Right ventricle myocardium superior (tissue), 1 donor: Measurements from ENCODE around the gene SLC50A1. TPM values are rescaled to one million over a fixed set of nuclear protein-coding genes. Genes with fewer than 3 reads are reported as not detected.
"Not testable (repeated sequence)": the region's sequence is repeated elsewhere in the genome, so short reads cannot be mapped to it uniquely, and the experiment has no call there.

ENCODE experiments used
- ATAC-seq: fragments of 200-7000 bp; cut with Tn5 transposase; one replicate; pipeline ENCODE4 v1.9.1; 2020; ENCODE audit warnings: mild to moderate bottlenecking; ENCODE audit not compliant: poor library complexity
- DNase-seq: peaks from one replicate; pipeline ENCODE4 v3.0.0-alpha.2; 2020
- intact Hi-C: fragments of 100-400 bp; cut with DNase I; formaldehyde crosslinking; loops from one replicate; pipeline ENCODE4 v1.11.2; 2022
- total RNA-seq: library from RNA; stranded (reverse); fragmentation: NEBNext Ultra II Directional; extraction: Animal tissue kit (Norgen Biotek cat#: 25700); gene quantifications from one replicate; pipeline ENCODE4 v1.2.1, GENCODE V29; 2021
- donor health status: DM: no; HTN: yes; CAD: no; lungs with severe emphysema.

The SLC50A1 gene
- total RNA-seq, 1 donor from 2014 or later: 7.1 TPM

DNA sequence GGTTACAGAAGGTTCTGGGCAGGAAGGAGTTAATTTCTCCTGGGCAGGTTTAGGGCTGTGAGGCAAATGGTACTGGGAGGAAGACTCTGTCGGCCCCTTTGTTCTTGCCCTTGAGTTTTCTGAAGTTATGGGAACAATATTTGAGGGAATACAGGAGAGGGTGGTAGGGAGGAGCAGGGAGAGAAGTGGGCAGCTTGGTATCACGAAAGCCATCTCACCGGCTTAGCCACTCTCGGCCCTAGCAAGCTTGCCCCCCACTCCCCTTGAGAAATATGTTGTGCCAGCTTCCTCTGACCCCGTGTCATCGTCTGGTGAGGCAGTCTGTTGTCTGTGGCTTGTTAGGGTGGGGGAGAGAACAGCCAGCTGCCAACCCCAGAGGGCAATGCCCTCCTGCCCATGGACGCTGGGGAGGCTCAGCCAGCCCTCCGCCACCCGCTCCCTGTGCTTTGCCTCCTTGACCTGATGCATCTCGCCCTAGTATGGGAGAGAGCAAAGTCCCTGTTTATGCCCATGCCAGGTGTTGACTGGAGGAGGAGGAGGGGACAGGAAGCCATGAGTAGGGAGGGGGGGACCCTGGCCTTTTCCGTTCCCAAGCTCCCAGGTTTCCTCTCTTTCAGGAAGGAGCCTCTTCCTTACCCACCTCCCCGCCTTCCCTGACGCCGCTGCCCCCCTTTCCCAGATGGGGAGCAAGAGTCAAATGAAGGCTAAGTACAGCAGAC lies 6.7 kb upstream of the SLC50A1 start:
- peak; percentile 9 for ATAC-seq
- intact Hi-C loops: loop anchor here (5.0 kb wide), 2 partner anchors 37 to 38 kb away; no protein-coding TSS in a partner anchor
- DNase-seq: peak; percentile 55

GRCh38 chr1:155130272-155131006 lies 5.2 kb upstream of the SLC50A1 start:
- ATAC-seq (no peak), DNase-seq (no peak)
- intact Hi-C loops: no loop called here

GRCh38 chr1:155131285-155131684 lies 4.4 kb upstream of the SLC50A1 start:
- ATAC-seq: peak; percentile 1
- intact Hi-C loops: no loop called here

DNA sequence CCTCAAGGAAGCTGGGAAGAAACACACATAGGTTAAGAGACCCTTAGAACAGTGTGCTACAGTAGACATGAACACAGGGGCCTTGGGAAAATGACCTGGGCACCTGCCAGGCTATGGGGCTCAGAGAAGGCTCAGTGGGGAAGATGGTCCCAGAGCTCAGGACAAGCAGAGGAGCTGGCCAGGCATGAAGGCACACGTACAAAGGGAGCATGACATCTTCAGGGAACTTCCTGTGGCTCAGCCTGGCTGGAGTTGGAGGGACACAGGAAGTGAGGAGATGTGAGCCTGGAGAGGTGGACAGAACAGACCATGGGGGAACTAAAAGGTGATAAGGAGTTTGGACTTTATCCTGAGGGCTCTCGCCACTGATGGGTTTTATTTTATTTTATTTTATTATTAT lies 3.8 kb upstream of the SLC50A1 start:
- intact Hi-C loops: no loop called here
- ATAC-seq (no peak), DNase-seq (no peak)

More at GRCh38 chr1:155131285-155131684, 4.4 kb upstream of the SLC50A1 start:
- DNase-seq: peak; percentile 74

- intact Hi-C loops: no loop called here
- ATAC-seq (no peak), DNase-seq (no peak)
These were observed 1.8 kb upstream of the SLC50A1 start for GRCh38 chr1:155133799-155134281.

GRCh38 chr1:155134322-155134721 lies 1.3 kb upstream of the SLC50A1 start:
- ATAC-seq (no peak), DNase-seq (no peak)
- intact Hi-C loops: no loop called here

GRCh38 chr1:155134880-155135414 lies 705 bp upstream of the SLC50A1 start:
- DNase-seq (peak; percentile 88), ATAC-seq (peak; percentile 55)
- intact Hi-C loops: no loop called here

GRCh38 chr1:155136748-155137147 lies 1.1 kb downstream of the SLC50A1 start:
- intact Hi-C loops: no loop called here
- ATAC-seq: no peak
- no peak for DNase-seq

GRCh38 chr1:155137154-155137949 lies 1.7 kb downstream of the SLC50A1 start:
- no peak for ATAC-seq
- intact Hi-C loops: no loop called here
- no peak for DNase-seq

- ATAC-seq (peak; percentile 77), DNase-seq (peak; percentile 95)
- intact Hi-C loops: no loop called here
These were observed 4.4 kb downstream of the SLC50A1 start, which contains the start of gene DPM3 for GRCh38 chr1:155139895-155140629. TSS of gene DPM3 (minus strand) at chr1:155140531. CDS start at chr1:155140240, 291 bp downstream.

DNA sequence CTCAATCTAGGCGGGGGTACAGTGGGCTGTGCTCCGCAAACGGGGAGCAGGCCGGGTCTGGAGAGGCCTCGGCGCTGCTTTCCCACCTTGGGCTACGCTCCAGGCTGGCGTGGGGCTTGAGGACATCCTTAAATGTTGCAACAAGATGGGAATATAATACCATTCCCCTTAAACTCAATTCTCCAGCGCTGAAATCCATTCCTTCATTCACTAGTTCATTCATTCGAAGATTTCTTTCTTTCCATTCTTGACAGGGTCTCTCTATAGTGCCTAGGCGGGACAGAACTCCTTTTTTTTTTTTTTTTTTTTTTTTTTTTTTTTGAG lies 4.9 kb downstream of the SLC50A1 start:
- ATAC-seq (no peak), DNase-seq (no peak)
- intact Hi-C loops: no loop called here

- no peak for DNase-seq
- intact Hi-C loops: no loop called here
- ATAC-seq: no peak
These were observed 6.1 kb downstream of the SLC50A1 start for GRCh38 chr1:155141749-155142148.

GRCh38 chr1:155145491-155145890 lies 9.8 kb downstream of the SLC50A1 start:
- intact Hi-C loops: no loop called here
- ATAC-seq: no peak
- no peak for DNase-seq

- ATAC-seq, intact Hi-C loops, DNase-seq: not testable (repeated sequence)
These were observed 20.5 kb downstream of the SLC50A1 start for GRCh38 chr1:155155996-155156643.

DNA sequence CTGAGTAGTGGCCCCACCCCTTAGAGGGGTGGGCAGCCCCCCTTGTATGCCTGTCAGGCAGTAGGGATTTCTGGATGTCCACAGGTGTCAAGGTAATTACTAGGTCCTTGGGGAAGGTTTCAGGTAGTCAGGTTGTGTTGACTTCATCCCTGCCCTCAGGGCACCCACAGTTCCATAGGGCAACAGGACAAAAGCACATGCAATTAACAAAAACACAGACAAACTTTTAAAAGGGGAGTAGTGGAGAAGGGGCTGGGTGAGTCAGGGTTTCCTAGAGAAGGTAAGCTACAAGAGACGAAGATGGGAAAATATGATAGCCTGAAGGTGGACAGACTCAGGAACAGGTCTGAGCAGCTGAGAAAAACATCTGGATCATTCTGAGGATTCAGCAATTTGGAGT lies 23.3 kb downstream of the SLC50A1 start:
- no peak for ATAC-seq
- DNase-seq: no peak
- intact Hi-C loops: no loop called here

DNA sequence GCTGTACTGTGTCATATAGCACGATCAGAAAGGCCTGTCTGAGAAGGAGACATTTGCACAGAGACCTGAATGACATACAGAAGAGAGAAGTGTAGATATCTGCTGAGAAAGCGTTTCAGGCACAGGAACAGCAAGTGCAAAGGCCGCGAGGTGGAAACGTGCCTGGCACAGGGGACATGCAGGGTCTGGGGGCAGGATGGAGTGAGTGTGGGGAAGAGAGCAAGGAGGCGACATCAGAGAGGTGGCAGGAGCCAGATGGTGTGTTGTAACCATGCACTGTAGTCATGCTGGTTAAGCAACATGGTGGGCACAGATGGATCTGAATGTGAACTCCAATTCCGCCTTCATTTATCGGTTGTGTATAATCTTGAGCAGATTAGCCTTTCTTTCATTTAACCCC lies 24.5 kb downstream of the SLC50A1 start:
- DNase-seq (no peak), ATAC-seq (no peak)
- intact Hi-C loops: no loop called here

DNA sequence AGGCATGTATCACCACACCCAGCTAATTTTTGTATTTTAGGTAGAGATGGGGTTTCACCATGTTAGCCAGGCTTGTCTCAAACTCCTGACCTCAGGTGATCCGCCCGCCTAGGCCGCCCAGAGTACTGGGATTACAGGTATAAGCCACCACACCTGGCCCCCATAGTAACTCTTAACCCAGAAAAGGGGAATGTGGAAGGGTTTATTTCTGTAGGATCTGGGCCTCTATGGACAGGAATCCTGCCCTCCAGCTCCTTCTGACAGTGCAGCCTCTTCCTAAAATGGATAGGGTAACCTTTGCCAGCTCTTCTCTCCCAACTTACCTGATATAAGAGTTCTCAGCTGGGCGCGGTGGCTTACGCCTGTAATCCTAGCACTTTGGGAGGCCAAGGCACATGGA lies 27.0 kb downstream of the SLC50A1 start:
- intact Hi-C loops, DNase-seq, ATAC-seq: not testable (repeated sequence)

- DNase-seq, ATAC-seq, intact Hi-C loops: not testable (repeated sequence)
These were observed 28.1 kb downstream of the SLC50A1 start for GRCh38 chr1:155163785-155164184.
